ENCODE data around the gene RBM19.

RBM19 gene

GRCh38 chr12:113788020-113788856, 177.9 kb downstream of the RBM19 start:
- DNase-seq, result no peak

- DNase-seq, result no peak
Measured at GRCh38 chr12:113786107-113786506, 180.0 kb downstream of the RBM19 start.

GRCh38 chr12:113783811-113784210, 182.3 kb downstream of the RBM19 start:
- DNase-seq, result no peak

GRCh38 chr12:113782873-113783272, 183.3 kb downstream of the RBM19 start:
- DNase-seq, result peak in 1 of 56 donors; percentile 6

GRCh38 chr12:113781415-113782198, 184.5 kb downstream of the RBM19 start:
- DNase-seq, result peak in 1 of 56 donors; percentile 5

- DNase-seq, result no peak
Measured at GRCh38 chr12:113779774-113780173, 186.4 kb downstream of the RBM19 start.

GRCh38 chr12:113778432-113779132, 187.5 kb downstream of the RBM19 start:
- no peak for DNase-seq

- DNase-seq, result no peak
Measured at GRCh38 chr12:113777751-113778150, 188.4 kb downstream of the RBM19 start.

GRCh38 chr12:113776536-113776935, 189.6 kb downstream of the RBM19 start:
- no peak for DNase-seq

GRCh38 chr12:113774526-113774925, 191.6 kb downstream of the RBM19 start:
- DNase-seq, result no peak

- no peak for DNase-seq
Measured at GRCh38 chr12:113772505-113773030, 193.6 kb downstream of the RBM19 start.

GRCh38 chr12:113770389-113770865, 195.7 kb downstream of the RBM19 start:
- DNase-seq, result no peak

GRCh38 chr12:113769305-113769704, 196.8 kb downstream of the RBM19 start:
- peak in 2 of 56 donors; percentile 3 to 10 for DNase-seq

GRCh38 chr12:113768850-113769249, 197.3 kb downstream of the RBM19 start:
- no peak for DNase-seq

GRCh38 chr12:113766879-113767878, 198.9 kb downstream of the RBM19 start:
- DNase-seq, result no peak
